Measurements from ENCODE around the gene MRPL42. TPM values are rescaled to one million over a fixed set of nuclear protein-coding genes. Genes with fewer than 3 reads are reported as not detected.
"Not testable (repeated sequence)": the region's sequence is repeated elsewhere in the genome, so short reads cannot be mapped to it uniquely, and the experiment has no call there.

MRPL42 gene
- polyA plus RNA-seq, 3 donors from 2014 or later, result 64.2 to 92.9 (median 67.6) TPM

DNA sequence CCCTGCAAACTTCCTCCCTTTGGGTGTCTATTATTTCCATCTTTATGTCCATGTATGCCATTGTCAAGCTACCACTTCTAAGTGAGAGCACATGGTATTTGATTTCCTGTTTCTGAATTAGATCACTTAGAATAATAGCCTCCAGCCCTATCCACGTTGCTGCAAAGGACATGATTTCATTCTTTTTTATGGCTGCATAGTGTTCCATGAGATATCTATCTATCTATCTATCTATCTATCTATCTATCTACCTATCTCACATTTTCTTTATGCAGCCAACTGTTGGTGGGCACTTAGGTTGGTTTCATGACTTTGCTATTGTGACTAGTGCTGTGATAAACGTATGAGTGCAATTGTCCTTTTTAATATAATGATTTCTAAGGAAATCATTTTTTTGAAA lies 11.2 kb upstream of the MRPL42 start:
- H3K9me3 Mint-ChIP-seq, result no peaks in the 10 kb centered on the region
- H3K4me1 Mint-ChIP-seq, result no peaks in the 10 kb centered on the region
- peaks cover 2 to 13% (median 3%) of the 10 kb centered on the region in 3 donors for H3K27me3 Mint-ChIP-seq (ENCODE audit: low read depth in 3 of 3)
- no peaks in the 10 kb centered on the region for H3K36me3 Mint-ChIP-seq
- no peak overlapping the region for H3K4me3 Mint-ChIP-seq
- DNase-seq, result no peak
- H3K27ac Mint-ChIP-seq, result no peak overlapping the region

DNA sequence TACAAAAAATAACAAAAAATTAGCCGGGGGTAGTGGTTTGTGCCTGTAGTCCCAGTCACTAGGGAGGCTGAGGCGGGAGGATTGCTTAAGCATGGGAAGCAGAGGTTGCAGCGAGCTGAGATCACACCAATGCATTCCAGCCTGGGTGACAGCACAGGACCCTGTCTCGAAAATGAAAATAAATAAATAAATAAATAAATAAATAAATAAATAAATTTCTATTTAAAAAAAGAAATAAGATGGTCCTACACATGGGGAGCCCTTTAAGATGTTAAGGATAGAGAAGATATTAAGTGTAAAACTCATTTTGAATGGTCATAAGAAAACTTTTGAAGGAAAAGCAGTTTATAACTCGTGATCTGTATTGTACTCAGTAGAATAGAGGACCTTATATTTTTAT lies 8.2 kb upstream of the MRPL42 start:
- Mint-ChIP-seq H3K27me3 (ENCODE audit: low read depth in 3 of 3) (peaks cover 0 to 10% (median 3%) of the 10 kb centered on the region in 3 donors), H3K4me3 (no peak overlapping the region), H3K36me3 (no peaks in the 10 kb centered on the region), H3K9me3 (no peaks in the 10 kb centered on the region), H3K27ac (no peak overlapping the region), H3K4me1 (no peaks in the 10 kb centered on the region)
- no peak for DNase-seq

DNA sequence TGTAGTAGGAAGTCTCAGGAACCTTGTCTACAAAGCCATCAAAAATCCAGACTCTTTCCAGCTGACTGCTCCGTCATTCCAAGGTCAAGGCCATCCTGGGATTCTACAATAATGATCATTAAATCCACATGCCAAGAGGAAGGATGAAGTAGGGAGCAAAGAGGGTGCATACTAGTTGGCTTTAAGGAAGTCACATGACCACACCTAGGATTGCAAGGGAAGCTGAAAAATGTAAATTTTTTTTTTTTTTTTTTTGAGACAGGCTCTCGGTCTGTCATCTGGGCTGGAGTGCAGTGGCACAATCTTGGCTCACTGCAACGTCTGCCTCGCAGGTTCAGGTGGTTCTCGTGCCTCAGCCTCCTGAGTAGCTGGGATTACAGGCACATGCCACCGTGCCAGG lies 7.3 kb upstream of the MRPL42 start:
- Mint-ChIP-seq H3K4me1 (no peaks in the 10 kb centered on the region), H3K36me3 (peaks cover 0 to 3% (median 0%) of the 10 kb centered on the region in 3 donors), H3K27me3 (ENCODE audit: low read depth in 3 of 3) (peaks cover 0 to 10% (median 4%) of the 10 kb centered on the region in 3 donors), H3K27ac (no peak overlapping the region), H3K9me3 (peaks cover 0 to under 1% (median 0%) of the 10 kb centered on the region in 6 donors), H3K4me3 (no peak overlapping the region)
- DNase-seq, result no peak

DNA sequence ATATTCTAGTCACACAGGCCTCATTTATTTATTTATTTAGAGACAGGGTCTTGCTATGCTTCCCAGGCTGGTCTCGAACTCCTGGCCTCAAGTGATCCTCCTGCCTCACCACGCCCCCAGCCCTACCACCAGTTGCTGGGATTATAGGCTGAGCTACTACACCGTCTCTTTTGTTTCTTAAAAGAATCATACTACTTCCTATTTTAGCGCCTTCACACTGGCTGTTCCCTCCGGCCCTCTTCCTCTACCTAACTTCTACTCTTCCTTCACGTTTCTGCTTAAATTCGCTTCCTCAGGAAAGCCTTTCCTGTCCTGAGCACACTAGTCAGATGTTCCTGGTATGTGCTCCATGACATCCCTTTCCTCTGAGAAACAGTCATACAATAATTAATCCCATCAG lies 6.4 kb upstream of the MRPL42 start:
- Mint-ChIP-seq H3K36me3 (peaks cover 0 to 3% (median 0%) of the 10 kb centered on the region in 3 donors), H3K9me3 (peaks cover 0 to 1% (median 0%) of the 10 kb centered on the region in 6 donors), H3K4me1 (no peaks in the 10 kb centered on the region), H3K4me3 (no peak overlapping the region), H3K27ac (no peak overlapping the region), H3K27me3 (ENCODE audit: low read depth in 3 of 3) (peaks cover 0 to 7% (median 4%) of the 10 kb centered on the region in 3 donors)
- no peak for DNase-seq

DNA sequence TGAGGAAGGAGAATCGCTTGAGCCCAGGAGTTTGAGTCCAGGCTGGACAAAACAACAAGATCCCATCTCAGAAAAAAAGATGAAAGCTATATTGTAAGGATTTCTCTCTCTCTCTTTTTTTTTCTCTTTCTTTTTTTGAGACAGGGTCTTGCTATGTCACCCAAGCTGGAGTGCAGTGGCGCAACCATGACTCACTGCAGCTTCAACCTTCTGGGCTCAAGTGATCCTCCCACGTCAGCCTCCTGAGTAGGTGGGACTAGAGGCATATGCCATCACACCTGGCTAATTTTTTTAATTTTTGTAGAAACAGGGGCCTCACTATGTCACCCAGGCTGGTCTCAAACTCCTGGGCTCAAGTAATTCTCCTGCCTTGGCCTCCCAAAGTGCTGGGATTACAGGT lies 5.8 kb upstream of the MRPL42 start:
- Mint-ChIP-seq H3K4me3 (no peak overlapping the region), H3K27me3 (ENCODE audit: low read depth in 3 of 3) (peaks cover 0 to 7% (median 4%) of the 10 kb centered on the region in 3 donors), H3K36me3 (peaks cover 0 to 3% (median 0%) of the 10 kb centered on the region in 3 donors), H3K9me3 (peaks cover 0 to 1% (median 0%) of the 10 kb centered on the region in 6 donors), H3K4me1 (no peaks in the 10 kb centered on the region), H3K27ac (no peak overlapping the region)
- DNase-seq, result no peak

DNA sequence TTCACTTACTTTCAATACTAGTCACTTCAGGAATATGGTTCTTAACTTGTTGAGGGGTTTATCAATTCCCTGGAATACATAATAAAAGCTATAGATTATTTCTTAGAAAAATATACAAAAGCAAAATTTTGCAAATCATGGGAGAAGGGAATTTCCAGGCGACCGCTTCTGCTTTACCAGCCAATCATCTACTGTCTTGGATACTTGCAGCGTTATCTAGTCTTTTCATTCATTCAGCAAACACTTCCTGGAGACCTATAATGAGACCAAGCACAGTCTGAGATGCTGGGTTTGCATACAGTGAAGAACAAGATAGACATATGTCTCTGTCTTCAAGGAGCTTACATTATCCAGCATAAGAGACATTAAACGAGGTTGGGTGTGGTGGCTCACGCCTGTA lies 1.5 kb upstream of the MRPL42 start:
- Mint-ChIP-seq H3K4me3 (peak overlapping the region; percentile 25 to 68 (median 48)), H3K27me3 (ENCODE audit: low read depth in 3 of 3) (peaks cover 2 to 11% (median 6%) of the 10 kb centered on the region in 3 donors), H3K4me1 (peaks cover 23 to 39% of the 10 kb centered on the region in 2 donors), H3K9me3 (peaks cover 0 to 1% (median 0%) of the 10 kb centered on the region in 6 donors), H3K27ac (peak overlapping the region in 1 of 6 donors; percentile 40), H3K36me3 (peaks cover 5 to 9% (median 5%) of the 10 kb centered on the region in 3 donors)
- no peak for DNase-seq

DNA sequence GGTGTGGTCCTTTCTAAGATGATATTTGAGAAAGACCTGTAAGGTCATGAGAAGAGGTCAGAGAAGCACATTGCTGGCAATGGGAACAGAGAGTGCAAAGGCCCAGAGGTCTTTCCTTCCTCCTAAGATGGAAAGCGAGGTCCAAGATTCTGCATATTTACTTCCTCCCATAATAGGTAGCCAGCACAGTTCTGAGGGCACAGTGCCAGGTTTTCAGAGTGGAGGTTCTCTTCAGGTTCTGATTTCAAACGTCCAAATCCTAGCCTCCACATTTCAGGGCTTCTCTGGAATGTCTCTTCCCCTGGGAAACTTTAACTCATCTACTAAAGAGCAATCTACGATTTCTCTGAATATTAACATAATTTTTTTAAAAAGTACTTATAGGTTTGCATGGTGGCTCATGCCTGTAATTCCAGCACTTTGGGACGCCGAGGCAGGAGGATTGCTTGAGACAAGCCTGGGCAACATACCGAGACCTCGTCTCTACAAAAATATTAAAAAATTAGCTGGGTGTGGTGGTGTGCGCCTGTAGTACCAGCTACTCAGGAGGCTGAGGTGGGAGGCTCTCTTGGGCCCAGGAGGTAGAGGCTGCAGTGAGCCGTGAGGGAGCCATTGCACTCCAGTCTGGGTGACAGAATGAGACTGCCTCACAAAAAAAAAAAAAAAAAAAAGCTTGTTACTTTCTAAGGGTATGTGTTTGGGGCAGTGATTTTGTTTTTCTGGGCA lies 526 bp upstream of the MRPL42 start:
- Mint-ChIP-seq H3K4me1 (peaks cover 23 to 41% of the 10 kb centered on the region in 2 donors), H3K36me3 (peaks cover 5 to 10% (median 6%) of the 10 kb centered on the region in 3 donors), H3K9me3 (peaks cover 0 to 1% (median 0%) of the 10 kb centered on the region in 6 donors), H3K4me3 (peak overlapping the region; percentile 89 to 95 (median 92)), H3K27ac (peak overlapping the region; percentile 88 to 96 (median 94)), H3K27me3 (ENCODE audit: low read depth in 3 of 3) (peaks cover 2 to 7% (median 6%) of the 10 kb centered on the region in 3 donors)
- no peak for DNase-seq

DNA sequence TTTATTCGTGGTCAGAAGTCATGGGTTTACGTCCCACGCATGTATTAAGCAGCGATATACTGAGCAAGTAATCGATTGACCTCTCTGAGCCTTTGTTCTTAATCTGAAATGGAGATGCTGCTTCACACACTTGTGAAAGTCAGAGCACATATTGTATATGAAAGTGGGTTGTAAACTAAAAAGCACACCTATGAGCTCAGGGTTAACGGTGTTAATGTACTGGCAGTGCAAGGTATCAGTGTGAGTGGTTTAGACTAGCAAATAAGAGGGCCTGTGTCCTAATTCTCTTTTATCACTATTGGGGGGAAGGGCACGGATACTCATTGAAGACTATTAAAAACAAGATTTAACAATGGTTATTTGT lies 676 bp downstream of the MRPL42 start:
- DNase-seq, result no peak
- peaks cover 23 to 41% of the 10 kb centered on the region in 2 donors for H3K4me1 Mint-ChIP-seq
- peak overlapping the region; percentile 88 to 96 (median 94) for H3K27ac Mint-ChIP-seq
- peaks cover 2 to 7% (median 4%) of the 10 kb centered on the region in 3 donors for H3K27me3 Mint-ChIP-seq (ENCODE audit: low read depth in 3 of 3)
- peaks cover 0 to 1% (median 0%) of the 10 kb centered on the region in 6 donors for H3K9me3 Mint-ChIP-seq
- peak overlapping the region; percentile 89 to 95 (median 92) for H3K4me3 Mint-ChIP-seq
- peaks cover 5 to 10% (median 6%) of the 10 kb centered on the region in 3 donors for H3K36me3 Mint-ChIP-seq

DNA sequence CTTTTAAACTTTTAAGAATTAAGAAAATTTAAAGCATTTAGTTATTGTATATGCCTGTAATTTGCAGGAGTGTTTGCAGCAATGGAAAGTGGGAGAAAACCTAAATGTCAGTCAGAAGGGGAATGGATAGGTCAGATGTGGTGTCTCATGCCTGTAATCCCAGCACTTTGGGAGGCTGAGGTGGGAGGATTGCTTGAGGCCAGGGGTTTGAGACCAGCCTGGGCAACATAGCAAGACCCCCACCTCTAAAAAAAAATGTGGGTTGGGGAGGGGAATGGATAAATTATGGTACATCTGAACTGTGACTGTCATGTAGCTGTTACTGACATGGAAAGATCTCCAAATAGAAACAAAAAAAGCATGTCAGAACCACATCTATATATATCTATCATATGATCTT lies 2.1 kb downstream of the MRPL42 start:
- no peak overlapping the region for H3K27ac Mint-ChIP-seq
- peaks cover 5 to 10% (median 6%) of the 10 kb centered on the region in 3 donors for H3K36me3 Mint-ChIP-seq
- H3K4me3 Mint-ChIP-seq, result no peak overlapping the region
- peaks cover 2 to 7% (median 2%) of the 10 kb centered on the region in 3 donors for H3K27me3 Mint-ChIP-seq (ENCODE audit: low read depth in 3 of 3)
- no peak for DNase-seq
- H3K4me1 Mint-ChIP-seq, result peaks cover 23 to 41% of the 10 kb centered on the region in 2 donors
- H3K9me3 Mint-ChIP-seq, result peaks cover 0 to 1% (median 0%) of the 10 kb centered on the region in 6 donors

DNA sequence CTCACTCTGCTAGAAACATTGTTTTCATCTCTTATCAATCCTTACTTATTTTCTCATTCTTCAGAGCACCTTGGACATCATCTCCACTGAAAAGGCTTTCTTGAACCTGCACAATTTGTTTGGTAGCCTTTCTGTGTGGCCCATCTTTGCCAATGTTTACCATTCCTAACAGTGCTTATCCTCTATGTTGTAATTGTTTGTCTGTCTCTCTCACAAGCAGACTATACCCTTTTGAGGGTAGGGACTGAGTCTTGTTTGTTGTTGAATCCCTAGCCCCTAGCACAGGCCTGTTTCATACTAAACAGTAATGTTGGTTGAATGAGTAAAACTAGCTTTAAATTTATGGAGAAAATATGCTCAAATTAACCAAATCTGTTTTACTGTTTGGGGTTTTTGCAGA lies 9.2 kb downstream of the MRPL42 start:
- Mint-ChIP-seq H3K27ac (peak overlapping the region in 1 of 6 donors; percentile 49), H3K4me3 (no peak overlapping the region), H3K4me1 (peaks cover 0 to 4% of the 10 kb centered on the region in 2 donors), H3K36me3 (peaks cover 4 to 8% (median 7%) of the 10 kb centered on the region in 3 donors), H3K27me3 (ENCODE audit: low read depth in 3 of 3) (no peaks in the 10 kb centered on the region), H3K9me3 (no peaks in the 10 kb centered on the region)
- DNase-seq, result no peak

DNA sequence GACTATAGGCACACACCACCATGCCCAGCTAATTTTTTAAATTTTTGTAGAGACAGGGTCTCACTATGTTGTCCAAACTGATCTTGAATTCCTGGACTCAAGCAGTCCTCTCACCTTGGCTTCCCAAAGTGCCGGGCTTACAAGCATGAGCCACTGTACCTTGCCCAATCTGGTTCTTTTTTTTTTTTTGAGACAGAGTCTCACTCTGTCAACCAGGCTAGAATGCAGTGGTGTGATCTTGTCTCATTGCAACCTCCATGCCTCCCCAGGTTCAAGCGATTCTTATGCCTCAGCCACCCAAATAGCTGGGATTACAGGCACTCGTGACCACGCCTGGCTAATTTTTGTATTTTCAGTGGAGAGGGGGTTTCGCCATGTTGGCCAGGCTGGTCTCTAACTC lies 15.4 kb downstream of the MRPL42 start:
- peaks cover 0 to 2% (median 0%) of the 10 kb centered on the region in 3 donors for H3K27me3 Mint-ChIP-seq (ENCODE audit: low read depth in 3 of 3)
- H3K4me1 Mint-ChIP-seq, result no peaks in the 10 kb centered on the region
- no peak overlapping the region for H3K27ac Mint-ChIP-seq
- no peak overlapping the region for H3K4me3 Mint-ChIP-seq
- DNase-seq, result no peak
- H3K36me3 Mint-ChIP-seq, result peaks cover 7 to 22% (median 12%) of the 10 kb centered on the region in 3 donors
- no peaks in the 10 kb centered on the region for H3K9me3 Mint-ChIP-seq

DNA sequence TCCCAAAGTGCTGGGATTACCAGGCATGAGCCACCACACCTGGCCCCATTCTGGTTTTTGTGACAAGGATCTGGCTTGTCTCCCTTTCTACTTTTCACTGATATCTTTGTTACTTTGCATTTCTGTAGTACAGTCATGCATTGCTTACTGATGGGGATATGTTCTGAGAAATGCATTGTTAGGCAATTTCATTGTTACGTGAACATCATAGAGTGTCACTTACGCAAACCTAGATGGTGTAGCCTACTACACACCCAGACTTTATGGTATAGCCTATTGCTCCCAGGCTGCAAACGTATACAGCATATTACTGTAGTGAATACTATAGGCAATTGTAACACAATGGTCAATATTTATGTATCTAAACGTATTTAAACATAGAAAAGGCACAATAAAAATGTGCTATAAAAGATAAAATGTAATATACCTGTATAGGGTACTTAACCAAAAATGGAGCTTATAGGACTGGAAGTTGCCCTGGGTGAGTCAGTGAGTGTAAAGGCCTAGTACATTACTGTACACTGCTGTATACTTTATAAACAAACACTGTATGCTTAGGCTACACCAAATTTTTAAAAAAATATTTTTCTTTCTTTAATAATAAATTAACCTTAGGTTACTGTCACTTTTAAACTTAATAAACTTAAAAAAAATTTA lies 16.0 kb downstream of the MRPL42 start:
- DNase-seq, result no peak
- Mint-ChIP-seq H3K27me3 (ENCODE audit: low read depth in 3 of 3) (peaks cover 0 to 2% (median 0%) of the 10 kb centered on the region in 3 donors), H3K9me3 (no peaks in the 10 kb centered on the region), H3K4me1 (no peaks in the 10 kb centered on the region), H3K4me3 (no peak overlapping the region), H3K27ac (no peak overlapping the region), H3K36me3 (peaks cover 7 to 22% (median 12%) of the 10 kb centered on the region in 3 donors)

DNA sequence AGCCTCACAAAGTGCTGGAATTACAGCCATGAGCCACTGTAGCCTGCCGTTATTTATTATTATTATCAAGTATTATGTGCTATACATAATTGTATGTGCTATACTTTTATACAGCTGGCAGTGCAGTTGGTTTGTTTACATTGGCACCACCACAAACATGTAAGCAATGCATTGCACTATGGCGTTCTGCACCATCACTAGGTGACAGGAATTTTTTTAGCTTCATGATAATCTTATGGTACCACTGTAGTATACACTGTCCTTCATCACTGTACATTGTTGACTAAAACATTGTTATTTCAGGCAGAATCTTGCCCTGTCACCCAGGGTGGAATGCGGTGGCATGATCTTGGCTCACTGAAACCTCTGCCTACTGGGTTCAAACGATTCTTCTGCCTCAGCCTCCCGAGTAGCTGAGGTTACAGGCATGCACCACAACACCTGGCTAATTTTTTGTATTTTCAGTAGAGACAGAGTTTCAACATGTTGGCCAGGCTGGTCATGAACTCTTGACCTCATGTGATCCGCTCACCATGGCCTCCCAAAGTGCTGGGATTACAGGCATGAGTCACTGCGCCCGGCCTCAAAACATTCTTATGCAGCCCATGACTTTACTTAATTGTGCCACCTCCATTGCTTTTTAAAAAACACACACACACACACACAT lies 17.1 kb downstream of the MRPL42 start:
- peaks cover 0 to 2% (median 0%) of the 10 kb centered on the region in 3 donors for H3K27me3 Mint-ChIP-seq (ENCODE audit: low read depth in 3 of 3)
- H3K36me3 Mint-ChIP-seq, result peaks cover 7 to 30% (median 12%) of the 10 kb centered on the region in 3 donors
- H3K4me3 Mint-ChIP-seq, result no peak overlapping the region
- DNase-seq, result no peak
- H3K4me1 Mint-ChIP-seq, result no peaks in the 10 kb centered on the region
- no peaks in the 10 kb centered on the region for H3K9me3 Mint-ChIP-seq
- H3K27ac Mint-ChIP-seq, result no peak overlapping the region

DNA sequence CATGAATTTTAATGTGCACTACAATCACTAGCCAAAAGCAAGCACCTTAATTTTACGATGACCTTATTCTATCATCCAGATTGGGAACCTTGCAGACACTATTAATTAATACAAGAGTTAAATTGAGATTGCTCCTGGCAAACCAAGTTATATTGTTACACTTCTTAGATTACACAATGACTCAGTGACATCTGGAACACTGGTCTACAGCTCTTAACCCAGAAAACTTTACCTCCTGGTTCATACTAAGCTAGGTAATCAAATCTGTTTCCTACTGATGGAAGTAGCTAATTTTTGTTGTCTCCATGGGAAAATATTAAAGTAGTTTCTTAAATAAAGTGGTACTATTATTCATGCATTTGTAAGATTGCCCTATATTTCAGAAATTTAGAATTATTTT lies 25.5 kb downstream of the MRPL42 start:
- H3K27ac Mint-ChIP-seq; H3K9me3 Mint-ChIP-seq; H3K27me3 Mint-ChIP-seq (ENCODE audit: low read depth in 3 of 3); DNase-seq; H3K4me1 Mint-ChIP-seq; H3K4me3 Mint-ChIP-seq: not testable (repeated sequence)
- H3K36me3 Mint-ChIP-seq, result peaks cover 12 to 36% (median 12%) of the 10 kb centered on the region in 3 donors

Measured in immature natural killer cell (primary cell).